Vagina (tissue), 2 donors: ENCODE measurements around the gene LCN15. TPM values are rescaled to one million over a fixed set of nuclear protein-coding genes. Genes with fewer than 3 reads are reported as not detected.
A peak's percentile ranks its signal among the peaks of the same experiment; 100 is the strongest.

Experiments used
- DNase-seq, 2 donors: peaks; one replicate each; pipeline ENCODE4 v3.0.0-alpha.2; 2017; ENCODE audit errors: extremely low spot score in 2 of 2
- H3K27ac ChIP-seq: fragments of 200-600 bp; sonication (generic); one replicate; pipeline ENCODE4 v1.5.1; 2019
- H3K27me3 ChIP-seq: fragments of 200-600 bp; sonication (generic); one replicate; pipeline ENCODE4 v1.5.1; 2019
- H3K36me3 ChIP-seq, 2 donors: fragments of 200-600 bp; sonication (generic); one replicate each; pipeline ENCODE4 v1.5.1; 2017 to 2019
- H3K4me1 ChIP-seq: fragments of 200-600 bp; sonication (generic); one replicate; pipeline ENCODE4 v1.5.1; 2019
- H3K4me3 ChIP-seq, 2 donors: fragments of 200-600 bp; sonication (generic); 1 replicate in 1 of 2; 2 replicates in 1 of 2; pipeline ENCODE4 v1.5.1; 2016 to 2019
- H3K9me3 ChIP-seq: fragments of 200-600 bp; sonication (generic); one replicate; pipeline ENCODE4 v1.5.1; 2019
- POLR2A ChIP-seq, 2 donors: fragments of 450-650 bp; IDR thresholded peaks; one replicate each; pipeline ENCODE4 v1.6.1; 2017; ENCODE audit warnings: antibody characterized with exemption in 2 of 2, mild to moderate bottlenecking in 2 of 2, moderate library complexity in 2 of 2
- POLR2AphosphoS5 ChIP-seq, 2 donors: sonication (generic); formaldehyde crosslinking; IDR thresholded peaks; one replicate each; pipeline ENCODE4 v1.9.0; 2017; ENCODE audit warnings: antibody characterized with exemption in 2 of 2, mild to moderate bottlenecking in 2 of 2, low read depth in 1 of 2; ENCODE audit not compliant: insufficient read depth in 1 of 2
- intact Hi-C: fragments of 100-400 bp; cut with DNase I; formaldehyde crosslinking; loops from one replicate; pipeline ENCODE4 v1.15.1; 2023
- total RNA-seq: library from RNA; depleted of rRNA; stranded (reverse); fragments of >200 nt; gene quantifications from one replicate; pipeline ENCODE4 v1.2.3, GENCODE V29; 2016
- TF ChIP-seq, protein P1 (sequence below), 3 experiments: fragments of 450-650 bp in 2 of 3; fragments of 200-600 bp in 1 of 3; sonication (generic) in 1 of 3; IDR thresholded peaks; one replicate each; pipeline ENCODE4 v1.5.1; 2017 to 2019; ENCODE audit warnings: antibody characterized with exemption in 3 of 3, mild to moderate bottlenecking in 2 of 3, moderate library complexity in 2 of 3

Gene LCN15
- total RNA-seq, 1 donor from 2014 or later: not detected

DNA sequence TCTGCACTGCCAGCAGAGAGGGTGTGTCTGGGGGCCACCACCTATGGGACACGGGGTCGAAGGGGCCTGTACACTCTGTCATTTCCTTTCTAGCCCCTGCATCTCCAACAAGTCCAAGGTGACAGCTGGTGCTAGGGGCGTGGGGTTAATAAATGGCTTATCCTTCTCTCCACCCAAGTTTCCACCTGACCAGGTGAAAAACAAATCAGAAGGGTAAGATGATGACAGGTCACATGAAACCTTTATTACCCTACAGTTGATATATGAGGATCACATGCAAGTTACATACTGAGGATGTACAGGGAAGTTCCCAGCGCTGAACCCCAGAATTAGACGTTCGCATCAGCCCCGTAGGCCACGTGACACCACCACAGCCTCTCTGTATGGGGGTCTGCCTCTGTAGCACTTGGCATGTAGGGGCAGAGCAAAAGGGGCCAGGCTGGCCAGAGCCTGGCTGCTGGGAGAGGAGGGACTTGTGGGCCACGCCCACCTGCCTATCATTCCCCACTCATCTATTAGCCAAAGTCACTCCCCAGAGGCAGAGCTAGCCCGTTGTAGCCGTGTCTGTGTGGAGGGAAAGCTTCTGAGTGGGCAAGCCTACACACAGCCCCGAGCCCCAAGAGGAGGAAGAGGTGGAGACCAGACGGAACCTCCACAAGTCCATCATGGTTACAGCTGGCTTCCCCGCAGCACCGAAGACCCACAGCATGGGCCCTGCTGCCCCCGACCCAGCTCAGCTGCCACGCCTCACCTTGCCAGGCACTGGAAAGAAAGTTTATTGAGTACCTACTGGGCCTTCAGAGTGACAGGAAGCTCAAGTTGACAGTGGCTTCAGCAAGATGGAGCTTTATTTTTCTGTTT lies 29.0 kb upstream of the LCN15 start:
- H3K4me3 ChIP-seq: no peak overlapping the region
- no peak for DNase-seq
- no peak for TF ChIP-seq POLR2A (IDR thresholded peaks at IDR 0.05)
- TF ChIP-seq, protein P1, sequence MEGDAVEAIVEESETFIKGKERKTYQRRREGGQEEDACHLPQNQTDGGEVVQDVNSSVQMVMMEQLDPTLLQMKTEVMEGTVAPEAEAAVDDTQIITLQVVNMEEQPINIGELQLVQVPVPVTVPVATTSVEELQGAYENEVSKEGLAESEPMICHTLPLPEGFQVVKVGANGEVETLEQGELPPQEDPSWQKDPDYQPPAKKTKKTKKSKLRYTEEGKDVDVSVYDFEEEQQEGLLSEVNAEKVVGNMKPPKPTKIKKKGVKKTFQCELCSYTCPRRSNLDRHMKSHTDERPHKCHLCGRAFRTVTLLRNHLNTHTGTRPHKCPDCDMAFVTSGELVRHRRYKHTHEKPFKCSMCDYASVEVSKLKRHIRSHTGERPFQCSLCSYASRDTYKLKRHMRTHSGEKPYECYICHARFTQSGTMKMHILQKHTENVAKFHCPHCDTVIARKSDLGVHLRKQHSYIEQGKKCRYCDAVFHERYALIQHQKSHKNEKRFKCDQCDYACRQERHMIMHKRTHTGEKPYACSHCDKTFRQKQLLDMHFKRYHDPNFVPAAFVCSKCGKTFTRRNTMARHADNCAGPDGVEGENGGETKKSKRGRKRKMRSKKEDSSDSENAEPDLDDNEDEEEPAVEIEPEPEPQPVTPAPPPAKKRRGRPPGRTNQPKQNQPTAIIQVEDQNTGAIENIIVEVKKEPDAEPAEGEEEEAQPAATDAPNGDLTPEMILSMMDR (IDR thresholded peaks at IDR 0.05): no peak
- TF ChIP-seq POLR2AphosphoS5 (IDR thresholded peaks at IDR 0.05; ENCODE audit: insufficient read depth in 1 of 2, low read depth in 1 of 2): no peak
- H3K27ac ChIP-seq: no peak overlapping the region
- H3K4me1 ChIP-seq: peaks cover 26% of the 10 kb centered on the region
- no peaks in the 10 kb centered on the region for H3K36me3 ChIP-seq
- no peaks in the 10 kb centered on the region for H3K9me3 ChIP-seq
- intact Hi-C loops: no loop called here
- no peaks in the 10 kb centered on the region for H3K27me3 ChIP-seq

GRCh38 chr9:136792321-136793085 lies 28.2 kb upstream of the LCN15 start:
- H3K27ac ChIP-seq: peak overlapping the region; percentile 97
- TF ChIP-seq POLR2AphosphoS5 (IDR thresholded peaks at IDR 0.05; ENCODE audit: insufficient read depth in 1 of 2, low read depth in 1 of 2): no peak
- no peak for TF ChIP-seq POLR2A (IDR thresholded peaks at IDR 0.05)
- TF ChIP-seq, protein P1 (IDR thresholded peaks at IDR 0.05): no peak
- no peaks in the 10 kb centered on the region for H3K36me3 ChIP-seq
- intact Hi-C loops: no loop called here
- H3K4me3 ChIP-seq: peak overlapping the region; percentile 78 to 79
- no peaks in the 10 kb centered on the region for H3K27me3 ChIP-seq
- peaks cover 26% of the 10 kb centered on the region for H3K4me1 ChIP-seq
- no peak for DNase-seq
- no peaks in the 10 kb centered on the region for H3K9me3 ChIP-seq

- peak overlapping the region; percentile 78 to 79 for H3K4me3 ChIP-seq
- peak overlapping the region; percentile 97 for H3K27ac ChIP-seq
- H3K9me3 ChIP-seq: no peaks in the 10 kb centered on the region
- TF ChIP-seq, protein P1 (IDR thresholded peaks at IDR 0.05): peak; percentile 59 to 72 (median 70)
- TF ChIP-seq POLR2A (IDR thresholded peaks at IDR 0.05): no peak
- peak in 1 of 2 donors; percentile 51 for TF ChIP-seq POLR2AphosphoS5 (IDR thresholded peaks at IDR 0.05; ENCODE audit: insufficient read depth in 1 of 2, low read depth in 1 of 2)
- DNase-seq: no peak
- H3K36me3 ChIP-seq: no peaks in the 10 kb centered on the region
- peaks cover 26% of the 10 kb centered on the region for H3K4me1 ChIP-seq
- H3K27me3 ChIP-seq: no peaks in the 10 kb centered on the region
- intact Hi-C loops: loop anchor here (2.0 kb wide), 2 partner anchors 93 to 237 kb away; partner anchors contain the start of gene ABCA2
These were observed 27.4 kb upstream of the LCN15 start for GRCh38 chr9:136791516-136792276.

DNA sequence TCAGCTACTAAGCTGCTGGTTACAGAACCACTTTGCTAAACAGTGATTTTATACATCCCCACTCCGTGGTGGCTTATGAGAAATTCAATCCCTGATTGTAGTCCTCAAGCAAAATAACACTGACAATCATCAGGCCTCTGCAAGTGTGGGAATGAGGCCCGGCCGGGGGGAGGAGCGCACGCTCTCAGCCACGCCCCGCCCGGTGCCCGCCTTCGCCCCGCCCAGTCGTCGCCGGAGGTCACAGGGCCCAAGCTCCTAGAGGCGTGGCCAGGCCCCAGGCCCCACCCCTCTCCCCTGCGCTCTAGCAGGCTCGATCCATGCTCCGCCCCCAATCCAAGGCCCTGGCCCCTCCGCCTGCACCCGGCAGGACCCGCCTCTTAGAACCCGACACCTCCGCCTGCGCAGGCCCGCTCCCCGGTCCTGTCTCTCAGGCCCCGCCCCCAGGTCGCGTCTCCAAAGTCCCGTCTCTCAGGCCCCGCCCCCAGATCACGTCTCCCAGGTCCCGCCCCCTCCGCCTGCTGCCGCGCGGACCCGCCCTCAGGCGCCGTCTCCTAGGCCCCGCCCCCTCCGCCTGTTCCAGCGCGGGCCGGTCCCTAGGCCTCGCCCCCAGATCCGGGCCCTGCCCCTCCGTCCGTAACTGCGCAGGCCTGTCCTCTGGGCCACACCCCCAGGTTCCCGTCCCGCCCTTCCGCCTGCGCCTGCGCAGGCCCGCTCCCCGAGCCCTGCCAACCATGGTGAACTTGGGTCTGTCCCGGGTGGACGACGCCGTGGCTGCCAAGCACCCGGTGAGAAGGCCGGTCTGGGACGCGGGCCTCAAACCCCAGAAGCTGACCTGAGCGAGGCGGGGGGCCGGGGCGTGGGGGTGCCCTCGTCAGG lies 26.6 kb upstream of the LCN15 start, which contains the start of gene TMEM141:
Gene TMEM141, plus strand, starts transcription at position 705 of the 876 bp plus-strand sequence. Its CDS starts 27 bp downstream, at position 732.
- intact Hi-C loops: loop anchor here (2.0 kb wide), 2 partner anchors 94 to 238 kb away; partner anchors contain the start of gene ABCA2
- DNase-seq: peak; percentile 100
- Histone ChIP-seq H3K27me3 (no peaks in the 10 kb centered on the region), H3K27ac (peak within 1 kb of the TSS; percentile 97), H3K36me3 (no peaks in the 10 kb centered on the region), H3K9me3 (no peaks in the 10 kb centered on the region), H3K4me1 (peaks cover 26% of the 10 kb centered on the region), H3K4me3 (peak within 1 kb of the TSS; percentile 78 to 79)
- TF ChIP-seq, protein P1 (IDR thresholded peaks at IDR 0.05): no peak
- TF ChIP-seq POLR2AphosphoS5 (IDR thresholded peaks at IDR 0.05; ENCODE audit: insufficient read depth in 1 of 2, low read depth in 1 of 2): peak; percentile 73 to 93
- peak in 1 of 2 donors; percentile 79 for TF ChIP-seq POLR2A (IDR thresholded peaks at IDR 0.05)
